Suppressor macrophage treated with lipopolysaccharide for 1 hour (primary cell): Measurements from ENCODE around the gene AIDA.
A peak's percentile ranks its signal among the peaks of the same experiment; 100 is the strongest.
"Not testable (repeated sequence)": the region's sequence is repeated elsewhere in the genome, so short reads cannot be mapped to it uniquely, and the experiment has no call there.

Experiments
- DNase-seq, 3 donors: peaks; one replicate each; pipeline ENCODE4 v3.0.0-alpha.2; 2020 to 2022

The AIDA gene, protein sequence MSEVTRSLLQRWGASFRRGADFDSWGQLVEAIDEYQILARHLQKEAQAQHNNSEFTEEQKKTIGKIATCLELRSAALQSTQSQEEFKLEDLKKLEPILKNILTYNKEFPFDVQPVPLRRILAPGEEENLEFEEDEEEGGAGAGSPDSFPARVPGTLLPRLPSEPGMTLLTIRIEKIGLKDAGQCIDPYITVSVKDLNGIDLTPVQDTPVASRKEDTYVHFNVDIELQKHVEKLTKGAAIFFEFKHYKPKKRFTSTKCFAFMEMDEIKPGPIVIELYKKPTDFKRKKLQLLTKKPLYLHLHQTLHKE

DNA sequence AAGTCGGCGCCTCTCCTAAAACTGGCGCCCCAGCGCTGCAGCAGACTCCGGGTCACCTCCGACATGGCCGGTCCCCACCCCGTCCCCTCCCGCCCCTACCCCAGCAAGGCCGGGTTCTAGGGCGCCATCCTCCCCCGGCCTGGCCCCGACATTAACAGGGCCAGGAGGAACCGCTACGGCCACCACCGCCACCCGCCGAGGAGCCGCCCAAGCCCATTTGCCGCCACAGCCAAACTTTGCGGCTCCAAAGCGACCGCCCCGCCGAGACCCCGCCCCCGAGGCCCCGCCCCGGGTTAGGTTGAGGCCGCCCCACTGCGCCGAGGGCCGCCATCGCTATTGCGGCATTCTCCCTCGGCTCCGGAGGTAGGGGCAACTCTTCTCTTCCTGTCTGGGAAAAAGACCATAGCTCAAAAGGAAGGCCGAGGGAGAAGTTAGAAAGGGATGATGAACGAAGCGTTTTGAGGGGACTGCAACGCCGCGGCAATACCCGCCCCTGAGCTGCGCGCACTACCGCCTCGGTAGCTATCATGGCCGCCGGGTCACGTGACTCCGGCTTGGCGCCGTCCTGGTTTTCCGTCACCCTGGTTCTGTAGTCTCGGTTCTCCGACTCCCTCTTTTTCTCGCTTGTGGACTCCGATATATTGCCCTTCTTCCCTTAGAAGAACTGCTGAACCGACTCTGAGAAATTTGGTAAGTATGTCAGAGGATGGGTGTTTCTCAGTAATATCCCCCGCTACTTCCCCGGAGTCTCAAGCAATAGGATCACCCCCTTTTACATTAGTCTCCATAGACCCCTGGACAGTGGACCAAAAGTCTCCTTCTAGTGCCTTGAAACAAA, at the start of gene AIDA, which contains the start of gene BROX:
AIDA (minus strand) TSS at position 239 of the 838 bp plus-strand sequence; CDS start at position 65, 174 bp downstream.
BROX (plus strand) TSS at position 312 of the 838 bp plus-strand sequence. CDS start 3,136 bp downstream, outside the sequence.
- DNase-seq: peak; percentile 91 to 97 (median 96)

DNA sequence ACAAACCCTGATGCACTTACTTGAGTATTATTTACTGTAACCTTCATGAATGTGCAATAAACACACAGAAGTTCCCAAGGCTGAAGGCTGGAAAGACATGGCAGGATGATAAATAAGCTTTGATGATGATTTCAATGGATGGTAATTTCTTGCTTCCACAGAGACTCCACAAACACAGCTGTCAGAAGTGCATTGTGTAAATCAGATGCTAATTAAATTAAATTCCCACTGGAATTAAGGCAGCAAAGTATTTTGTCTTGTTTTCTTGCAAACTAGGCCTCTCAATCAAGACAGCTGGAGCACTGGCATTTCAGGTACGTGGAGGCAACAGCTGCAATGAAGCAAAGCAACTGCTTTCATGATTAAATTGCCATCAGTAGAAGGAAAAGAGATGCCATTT, 48.8 kb upstream of the AIDA start:
- DNase-seq: no peak

DNA sequence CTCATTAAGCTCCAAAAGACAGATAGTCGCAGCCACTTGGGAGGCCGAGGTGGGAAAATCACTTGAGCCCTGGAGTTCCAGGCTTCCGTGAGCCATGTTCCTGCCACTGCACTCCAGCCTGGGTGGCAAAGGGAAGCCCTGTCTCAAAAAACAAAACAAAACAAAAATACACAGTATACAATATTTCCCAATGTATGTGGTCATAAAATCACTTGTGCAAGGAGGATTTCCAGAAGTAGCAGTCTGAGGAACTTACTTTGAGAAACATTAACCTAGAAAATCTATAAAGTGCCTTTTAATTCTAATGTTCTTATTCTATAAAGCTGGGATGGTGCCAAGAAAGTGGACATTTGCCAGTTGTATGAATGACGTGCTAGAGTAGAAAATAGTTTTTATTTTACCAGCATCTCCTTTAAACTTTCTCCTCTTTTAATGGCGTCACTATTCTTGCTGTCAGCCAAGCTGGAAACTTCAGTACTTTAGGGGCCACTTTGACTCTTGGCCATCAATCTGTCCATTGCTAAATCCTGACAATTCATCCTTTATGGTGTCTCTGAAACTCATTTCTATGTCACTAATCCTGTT, 47.3 kb upstream of the AIDA start:
- peak in 2 of 3 donors; percentile 52 to 54 for DNase-seq

DNA sequence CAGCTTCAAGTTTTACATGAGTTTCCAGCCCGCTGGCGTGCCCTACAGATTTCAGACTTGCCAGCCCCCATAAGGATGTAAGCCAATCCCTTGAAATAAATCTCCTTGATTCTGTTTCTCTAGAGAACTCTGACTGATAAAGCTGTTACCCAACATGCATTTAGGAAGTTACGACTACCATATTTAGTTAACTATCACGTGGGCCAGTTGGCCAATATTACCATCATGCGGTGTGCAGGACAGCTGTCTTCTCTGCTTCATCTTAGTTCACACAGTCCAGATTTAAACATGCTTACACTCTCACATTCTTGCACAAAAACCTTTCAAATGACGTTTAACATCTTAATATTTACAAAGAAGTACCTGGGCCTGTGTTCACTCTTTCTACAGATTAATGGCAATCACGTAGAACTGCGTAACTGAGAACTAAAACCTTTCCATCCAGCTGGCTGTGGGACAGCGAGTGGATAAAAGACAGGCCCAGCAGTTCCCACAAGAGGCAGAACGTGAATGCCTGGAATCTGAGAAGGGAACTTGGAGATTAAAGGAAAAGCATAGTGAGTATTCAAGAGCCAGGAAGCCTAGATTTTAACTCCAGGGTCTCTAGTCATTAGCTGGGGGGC, 45.5 kb upstream of the AIDA start:
- no peak for DNase-seq

DNA sequence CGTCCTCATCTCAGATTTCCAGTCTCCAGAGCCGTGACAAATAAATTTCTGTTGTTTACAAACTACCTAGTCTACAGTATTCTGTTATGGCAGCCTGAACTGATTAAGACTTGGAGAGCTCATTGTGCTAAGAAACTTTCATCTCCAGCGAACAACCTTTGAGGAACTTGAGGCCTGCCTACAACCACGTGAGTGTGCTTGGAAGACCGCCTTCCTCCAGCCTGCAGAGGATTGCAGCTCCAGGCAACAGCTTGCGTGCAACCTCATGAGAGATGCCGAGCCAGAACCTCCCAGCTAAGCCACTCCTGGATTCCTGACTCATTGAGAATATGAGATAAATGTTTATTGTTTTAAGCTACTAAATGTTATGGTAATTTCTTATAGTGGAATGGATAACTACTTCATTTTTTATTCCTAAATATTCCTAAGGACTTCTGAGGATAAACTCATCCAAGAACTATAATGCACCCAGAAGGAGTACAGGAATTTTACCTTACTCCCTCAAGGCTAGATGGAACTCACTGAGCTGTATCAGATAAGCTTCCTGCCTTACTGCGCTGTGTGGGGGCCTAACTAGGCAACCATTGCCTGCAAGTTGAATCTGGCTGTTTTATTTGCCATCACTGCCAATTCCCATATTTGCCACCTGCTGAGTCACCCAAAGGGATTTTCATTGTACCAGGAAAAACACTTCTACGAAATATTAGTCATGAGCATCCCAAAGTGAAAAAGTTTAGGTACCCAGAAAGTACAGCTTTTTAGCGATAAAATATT, 42.3 kb upstream of the AIDA start:
- DNase-seq: peak; percentile 69 to 73 (median 69)

DNA sequence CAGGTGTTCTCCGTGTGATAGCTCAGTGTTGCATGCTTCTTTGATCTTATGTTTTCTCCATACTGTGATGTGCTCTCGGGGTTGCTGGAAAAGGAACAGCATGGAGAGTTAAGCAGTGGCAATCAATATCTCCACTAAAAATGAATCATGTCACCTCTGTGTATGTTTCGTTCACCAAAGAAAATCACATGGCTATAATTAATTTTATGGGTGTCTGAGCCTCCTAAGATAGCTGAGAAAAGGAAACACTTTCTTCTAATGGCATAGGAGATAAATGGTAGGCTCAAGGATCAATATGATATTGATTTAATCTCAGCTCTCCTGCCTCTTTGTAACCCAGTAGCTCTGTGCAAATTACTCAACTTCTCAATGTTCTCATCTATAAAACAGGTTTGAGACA, 39.0 kb upstream of the AIDA start:
- no peak for DNase-seq

DNA sequence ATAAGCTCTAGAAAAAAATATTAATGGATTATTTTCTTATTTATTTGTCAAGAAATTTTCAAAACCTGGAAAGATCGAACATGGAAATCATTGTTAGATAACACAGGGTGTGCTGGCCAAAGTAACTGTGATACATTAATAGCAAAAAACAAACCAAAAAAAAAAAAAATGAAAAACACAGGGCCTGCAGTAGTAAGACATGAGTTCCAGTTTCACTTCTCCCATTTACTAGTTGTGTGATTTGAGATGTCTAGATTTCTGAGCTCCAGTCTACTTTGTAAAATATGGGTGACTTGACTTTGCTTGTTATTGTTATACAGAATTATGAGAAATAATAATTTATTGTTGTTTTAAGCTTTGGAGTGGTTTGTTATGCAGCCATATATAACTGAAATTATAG, 38.4 kb upstream of the AIDA start:
- peak; percentile 33 to 59 (median 50) for DNase-seq

DNA sequence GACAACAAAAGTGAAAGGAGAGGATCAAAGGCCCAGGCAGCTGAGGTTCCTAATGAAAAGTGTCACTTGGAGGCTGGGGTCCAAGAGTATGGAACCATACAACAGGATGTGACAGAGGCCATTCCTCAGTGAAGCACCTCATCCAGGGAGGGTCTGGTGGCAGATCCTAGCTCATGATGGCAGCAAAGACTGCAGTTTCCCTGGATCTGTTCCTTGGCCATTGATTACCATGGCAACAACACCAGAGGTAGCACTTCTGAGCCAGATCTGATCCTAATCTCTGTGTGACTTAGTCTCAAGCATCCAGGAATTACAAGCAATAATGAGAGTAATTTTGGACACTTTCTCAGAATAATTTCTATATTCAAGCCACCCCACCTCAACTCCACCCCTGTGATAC, 37.6 kb upstream of the AIDA start:
- DNase-seq: no peak

DNA sequence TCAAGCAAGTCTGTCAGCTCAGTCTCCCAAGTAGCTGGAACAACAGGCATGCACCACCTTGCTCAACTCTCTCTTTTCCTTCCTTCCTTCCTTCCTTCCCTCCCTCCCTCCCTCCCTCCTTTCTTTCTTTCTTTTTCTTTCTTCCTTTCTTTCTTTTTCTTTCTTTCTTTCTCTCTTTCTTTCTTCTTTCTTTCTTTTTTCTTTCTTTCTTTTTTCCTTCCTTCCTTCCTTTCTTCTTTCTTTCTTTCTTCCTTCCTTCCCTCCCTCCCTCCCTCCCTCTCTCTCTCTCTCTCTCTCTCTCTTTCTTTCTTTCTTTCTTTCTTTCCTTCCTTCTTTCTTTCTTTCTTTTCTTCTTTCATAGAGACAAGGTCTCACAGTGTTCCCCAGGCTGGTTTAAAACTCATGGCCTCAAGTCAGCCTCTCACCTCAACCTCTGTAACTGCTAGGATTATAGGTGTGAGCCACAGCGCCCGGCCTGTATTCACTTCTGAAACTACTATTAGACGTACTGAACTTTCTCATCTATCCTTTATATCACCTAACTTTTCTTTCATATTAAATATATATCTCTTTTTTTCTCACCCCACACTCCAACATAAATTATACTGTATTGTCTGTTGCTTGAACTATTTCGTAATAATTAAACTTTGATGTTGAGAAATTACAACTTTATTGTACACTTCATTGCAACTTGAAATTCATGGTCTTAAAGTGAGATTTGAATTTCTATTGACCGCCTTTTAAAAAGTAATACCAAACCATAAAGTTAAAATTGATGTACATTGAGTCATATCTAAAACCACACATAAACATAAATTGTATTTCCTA, 29.6 kb upstream of the AIDA start:
- DNase-seq: not testable (repeated sequence)

DNA sequence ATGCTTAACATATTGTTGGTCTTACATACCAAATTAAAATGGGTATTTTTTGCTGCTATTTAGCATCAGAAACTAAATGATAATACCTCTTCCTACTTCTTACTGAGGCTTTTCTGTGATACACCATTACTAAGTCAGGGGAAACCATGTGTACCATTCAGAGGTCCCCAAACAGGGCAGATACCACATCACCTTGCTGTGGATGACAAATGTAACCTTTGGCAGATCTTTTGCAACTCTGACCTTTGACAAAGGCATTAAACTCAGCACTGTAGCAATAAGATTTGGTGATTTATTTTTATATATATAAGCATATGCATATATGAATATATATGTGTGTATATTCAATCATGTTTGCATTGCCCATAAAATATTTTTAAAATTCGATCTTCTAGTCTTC, 27.6 kb upstream of the AIDA start:
- no peak for DNase-seq

DNA sequence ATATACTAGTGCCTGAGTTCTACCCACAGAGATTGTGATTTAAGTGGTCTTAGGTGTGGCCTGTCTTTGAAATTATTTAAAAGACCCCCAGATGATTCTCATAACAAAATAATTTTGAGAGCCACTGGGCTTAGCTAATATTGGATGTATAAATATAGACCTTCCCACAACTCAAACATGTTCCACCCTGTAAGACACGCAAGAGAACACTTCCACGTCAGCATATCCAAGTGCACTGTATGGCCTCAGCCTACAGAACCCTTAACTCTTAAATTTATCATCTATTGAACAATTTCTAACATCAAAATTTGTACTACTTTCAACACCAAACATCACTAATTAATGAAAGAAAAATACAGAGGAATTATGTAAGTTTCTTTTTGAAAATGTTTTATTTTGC, 27.2 kb upstream of the AIDA start:
- DNase-seq: no peak

DNA sequence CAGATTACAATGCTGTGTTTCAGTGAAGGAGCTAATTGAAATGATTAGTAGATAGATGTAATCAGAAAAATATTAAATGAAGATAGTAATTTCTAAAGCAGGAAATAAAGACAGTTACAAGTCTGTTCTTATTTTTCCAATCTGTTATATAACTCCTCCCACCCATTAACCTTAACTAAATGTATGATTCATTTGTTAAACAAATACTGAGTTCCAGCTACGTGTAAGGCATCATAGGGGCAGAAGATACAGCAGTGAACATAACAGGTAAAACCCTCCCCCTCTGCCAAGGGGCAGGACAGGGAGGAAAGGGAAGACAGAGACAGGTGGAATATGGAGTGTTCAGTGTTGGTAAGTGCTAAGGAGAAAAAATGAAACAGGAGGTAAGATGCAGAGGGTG, 24.7 kb upstream of the AIDA start, which contains the start of gene FAM177B:
FAM177B (plus strand) TSS at position 231 of the 400 bp plus-strand sequence. CDS start 9,344 bp downstream, outside the sequence.
- no peak for DNase-seq

DNA sequence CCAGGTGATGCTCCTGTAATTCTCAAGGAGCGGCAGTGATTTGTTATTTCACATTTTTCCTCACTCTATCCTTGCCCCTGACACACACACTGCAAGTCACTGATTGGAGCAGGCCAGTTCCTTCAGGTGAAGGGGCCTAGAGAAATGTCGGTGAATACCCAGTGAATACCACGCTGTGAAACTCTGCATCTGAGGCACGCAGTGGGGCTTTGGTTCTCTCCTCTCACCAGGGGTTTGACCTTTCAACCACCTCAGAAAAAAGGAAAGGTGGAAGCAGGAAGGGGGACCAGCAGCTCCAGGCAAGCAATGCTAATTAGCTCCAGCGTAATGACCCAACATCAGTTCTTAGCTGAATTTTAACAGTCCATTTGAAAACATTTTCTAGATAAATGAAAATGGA, 24.2 kb upstream of the AIDA start:
- DNase-seq: no peak

DNA sequence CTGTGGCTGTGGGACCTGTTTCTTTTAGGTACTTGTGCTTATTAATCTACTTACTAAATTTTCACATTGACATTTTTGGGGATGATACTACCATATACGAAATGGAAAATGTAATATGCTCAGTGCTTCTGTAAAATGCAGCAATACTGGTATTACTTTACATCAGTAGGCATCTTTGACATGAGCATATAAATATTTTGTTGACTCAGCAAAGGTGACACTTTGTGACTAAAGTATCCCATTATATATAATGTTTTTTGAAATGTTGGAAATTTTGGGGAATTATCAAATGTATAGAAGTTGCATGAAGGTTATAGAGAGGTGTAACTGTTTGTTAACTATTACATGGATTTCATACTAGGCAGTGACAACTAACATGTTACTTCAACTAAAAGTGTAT, 22.4 kb upstream of the AIDA start:
- no peak for DNase-seq

DNA sequence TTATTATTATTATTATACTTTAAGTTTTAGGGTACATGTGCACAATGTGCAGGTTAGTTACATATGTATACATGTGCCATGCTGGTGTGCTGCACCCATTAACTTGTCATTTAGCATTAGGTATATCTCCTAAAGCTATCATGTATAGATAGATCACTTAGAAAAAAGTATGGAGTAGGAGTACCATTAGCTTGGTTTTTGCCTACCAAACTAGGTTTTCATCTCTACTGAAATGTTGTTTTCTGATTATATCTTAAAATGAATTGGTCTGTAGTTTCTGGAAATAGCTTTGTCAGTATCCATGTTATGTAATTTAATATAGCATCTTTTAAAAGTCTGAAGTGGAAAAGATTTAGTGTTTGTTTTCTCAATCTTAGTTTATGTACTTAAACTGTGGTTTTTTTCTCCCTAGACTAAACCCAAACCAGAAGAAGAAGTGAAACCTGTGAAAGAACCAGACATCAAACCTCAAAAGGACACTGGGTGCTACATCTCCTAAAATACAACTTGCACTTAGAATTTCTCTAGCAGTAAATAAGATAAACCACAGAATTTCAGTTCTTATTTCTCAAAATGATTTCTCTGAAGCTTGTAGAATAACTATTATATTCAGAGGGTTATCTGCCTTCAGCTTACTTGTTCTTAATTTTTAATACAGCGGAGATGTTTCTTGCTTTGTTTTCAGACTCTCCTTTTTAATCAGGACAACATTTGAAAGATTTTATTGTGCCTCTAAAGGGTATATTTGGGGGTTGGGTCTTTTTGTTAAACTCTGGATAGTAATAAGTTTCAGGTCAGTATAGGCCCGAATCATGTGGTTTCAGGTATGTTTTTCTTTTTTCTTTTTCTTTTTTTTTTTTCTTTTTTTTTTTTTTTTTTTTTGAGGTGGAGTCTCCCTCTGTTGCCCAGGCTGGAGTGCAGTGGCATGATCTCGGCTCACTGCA, 20.2 kb upstream of the AIDA start:
- peak in 1 of 3 donors; percentile 39 for DNase-seq

DNA sequence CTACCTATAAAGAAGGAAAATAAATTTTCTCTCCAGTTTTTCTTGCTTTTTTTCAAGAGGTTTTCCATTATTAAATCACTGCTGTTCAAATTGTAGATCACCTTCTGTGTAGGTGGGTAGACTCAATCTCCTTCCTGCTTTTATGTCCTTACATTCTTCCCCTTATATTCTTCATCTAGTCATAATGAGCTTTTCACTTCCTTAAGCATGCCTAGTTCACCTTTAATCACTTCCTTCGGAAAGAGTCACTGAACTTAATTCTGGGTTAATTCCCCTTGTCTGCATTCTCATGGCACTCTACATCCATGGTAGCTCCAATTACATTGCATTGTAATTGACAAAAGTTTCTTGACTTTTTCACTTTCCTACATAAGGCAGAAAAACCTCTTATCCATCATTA, 18.6 kb upstream of the AIDA start:
- DNase-seq: peak in 1 of 3 donors; percentile 18

DNA sequence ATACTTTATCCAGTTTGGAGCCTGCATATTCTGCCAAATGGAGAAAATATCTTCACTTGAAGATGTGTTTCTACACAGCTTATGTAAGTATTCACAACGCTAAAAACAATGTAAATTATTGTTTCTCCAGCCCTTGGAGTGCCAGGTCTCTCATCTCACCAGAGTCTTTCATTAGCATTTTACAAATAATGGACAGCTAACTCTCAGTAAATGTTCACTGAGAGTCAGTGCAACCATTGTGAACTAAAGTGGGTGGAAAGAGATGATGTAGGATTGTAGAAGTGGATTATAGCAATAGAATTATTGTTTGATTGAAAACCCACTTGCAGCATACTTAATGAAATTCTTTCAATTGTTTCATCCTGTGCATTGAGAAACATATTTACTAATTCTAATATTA, 16.5 kb upstream of the AIDA start:
- no peak for DNase-seq

DNA sequence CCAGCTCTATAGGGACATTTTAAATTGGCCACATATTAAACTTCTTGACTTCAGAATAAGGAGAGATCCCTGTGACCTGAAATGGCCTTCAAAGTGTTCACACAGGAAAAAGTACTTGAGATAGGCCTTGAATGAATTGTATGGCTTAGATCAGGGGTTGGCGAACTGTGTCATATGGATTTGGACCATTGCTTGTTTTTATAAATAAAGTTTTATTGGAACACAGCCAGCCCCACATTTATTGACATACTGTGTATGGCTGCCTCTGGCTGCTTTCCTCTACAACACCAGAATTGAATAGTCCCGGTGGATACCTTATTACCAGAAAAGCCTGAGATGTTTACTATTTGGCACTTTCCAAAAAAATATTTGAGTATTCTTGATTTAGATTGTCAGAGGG, 4.1 kb upstream of the AIDA start:
- DNase-seq: no peak

DNA sequence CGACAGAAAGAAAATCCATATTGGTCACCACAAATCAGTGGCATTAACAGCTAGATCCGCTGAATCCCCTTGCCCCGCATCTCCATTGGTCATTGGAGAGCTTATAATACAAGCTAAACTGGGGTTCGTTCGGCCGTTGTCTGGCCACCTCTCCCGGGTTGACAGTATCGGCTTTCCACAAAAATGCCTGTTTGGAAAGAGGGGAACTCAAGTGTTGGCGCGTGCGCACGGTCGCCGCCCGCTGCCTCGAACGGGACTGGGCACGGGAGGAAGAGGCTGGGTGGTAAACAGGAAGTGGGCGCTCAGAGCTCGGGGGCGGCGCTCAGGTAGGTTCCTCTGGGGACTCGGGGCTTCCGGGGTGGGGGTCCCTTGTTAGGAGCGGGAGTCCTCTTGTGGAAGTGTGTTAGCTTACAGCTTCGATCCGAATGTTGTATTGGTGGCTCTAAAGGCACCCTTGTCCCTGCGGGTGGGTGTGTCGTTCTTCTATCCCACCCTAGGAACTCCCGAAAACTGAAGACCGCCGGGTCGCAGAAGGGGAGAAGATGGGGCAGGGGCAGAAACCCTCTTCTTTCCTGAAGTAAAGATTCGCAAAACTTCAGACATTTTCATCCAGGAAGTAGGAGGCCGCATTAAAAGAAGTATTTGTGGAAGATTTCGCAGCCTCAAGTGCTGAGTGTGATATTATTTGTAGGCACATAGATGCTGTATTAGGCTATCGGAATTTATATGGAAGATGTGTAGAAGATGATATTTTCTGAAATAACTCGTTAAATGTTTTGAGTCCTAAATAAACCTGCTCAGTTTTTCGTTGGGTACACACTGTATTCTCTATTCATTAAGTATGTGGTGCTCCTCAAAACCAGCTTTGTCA, 1.0 kb upstream of the AIDA start:
- DNase-seq: peak; percentile 94 to 96 (median 95)
